Uterus (tissue), 4 donors: ENCODE data around the gene KRT3. TPM values are rescaled to one million over a fixed set of nuclear protein-coding genes. Genes with fewer than 3 reads are reported as not detected.

Source experiments
- DNase-seq, 2 donors: peaks; one replicate each; pipeline ENCODE4 v3.0.0-alpha.2; 2019 to 2020
- H3K27ac ChIP-seq, 2 donors: fragments of 200-600 bp; sonication (generic); 1 replicate in 1 of 2; 2 replicates in 1 of 2; pipeline ENCODE4 v1.5.1; 2016 to 2018
- H3K27me3 ChIP-seq, 2 donors: fragments of 200-600 bp; sonication (generic); one replicate each; pipeline ENCODE4 v1.5.1; 2018 to 2019; ENCODE audit warnings: control low read depth in 1 of 2
- H3K36me3 ChIP-seq, 2 donors: fragments of 200-600 bp; sonication (generic); one replicate each; pipeline ENCODE4 v1.5.1; 2019; ENCODE audit warnings: control low read depth in 1 of 2
- H3K4me1 ChIP-seq, 2 donors: fragments of 200-600 bp; sonication (generic); one replicate each; pipeline ENCODE4 v1.5.1; 2018 to 2019; ENCODE audit warnings: control low read depth in 1 of 2
- H3K4me3 ChIP-seq, 2 donors: fragments of 200-600 bp; sonication (generic); 1 replicate in 1 of 2; 2 replicates in 1 of 2; pipeline ENCODE4 v1.5.1; 2018 to 2019; ENCODE audit warnings: mild to moderate bottlenecking in 1 of 2
- H3K9me3 ChIP-seq, 2 donors: fragments of 200-600 bp; sonication (generic); one replicate each; pipeline ENCODE4 v1.5.1; 2019; ENCODE audit warnings: control low read depth in 1 of 2
- POLR2A ChIP-seq, 2 donors: fragments of 450-650 bp; IDR thresholded peaks; one replicate each; pipeline ENCODE4 v1.6.1; 2016; ENCODE audit warnings: antibody characterized with exemption in 2 of 2, mild to moderate bottlenecking in 1 of 2, moderate library complexity in 1 of 2
- intact Hi-C: fragments of 100-400 bp; cut with DNase I; formaldehyde crosslinking; loops from one replicate; pipeline ENCODE4 v1.15.1; 2023; ENCODE audit warnings: low total_unique reads
- total RNA-seq, 4 donors: library from RNA; depleted of rRNA in 3 of 4; stranded (reverse); fragments of >200 nt in 3 of 4; gene quantifications; one replicate each; pipeline versions ENCODE4 v1.1.0 to v1.2.4, GENCODE V29; 2014 to 2023
- TF ChIP-seq, protein P1 (sequence below), 4 experiments: fragments of 200-600 bp in 2 of 4; fragments of 450-650 bp in 2 of 4; sonication (generic) in 2 of 4; IDR thresholded peaks; one replicate each; pipeline ENCODE4 v1.5.1; 2016 to 2019; ENCODE audit warnings: antibody characterized with exemption in 4 of 4, mild to moderate bottlenecking in 2 of 4, moderate library complexity in 1 of 4
- donor health status: DM: yes; HTN: yes; CAD: no.

KRT3 gene
- total RNA-seq, 4 donors from 2014 or later, result not detected

DNA sequence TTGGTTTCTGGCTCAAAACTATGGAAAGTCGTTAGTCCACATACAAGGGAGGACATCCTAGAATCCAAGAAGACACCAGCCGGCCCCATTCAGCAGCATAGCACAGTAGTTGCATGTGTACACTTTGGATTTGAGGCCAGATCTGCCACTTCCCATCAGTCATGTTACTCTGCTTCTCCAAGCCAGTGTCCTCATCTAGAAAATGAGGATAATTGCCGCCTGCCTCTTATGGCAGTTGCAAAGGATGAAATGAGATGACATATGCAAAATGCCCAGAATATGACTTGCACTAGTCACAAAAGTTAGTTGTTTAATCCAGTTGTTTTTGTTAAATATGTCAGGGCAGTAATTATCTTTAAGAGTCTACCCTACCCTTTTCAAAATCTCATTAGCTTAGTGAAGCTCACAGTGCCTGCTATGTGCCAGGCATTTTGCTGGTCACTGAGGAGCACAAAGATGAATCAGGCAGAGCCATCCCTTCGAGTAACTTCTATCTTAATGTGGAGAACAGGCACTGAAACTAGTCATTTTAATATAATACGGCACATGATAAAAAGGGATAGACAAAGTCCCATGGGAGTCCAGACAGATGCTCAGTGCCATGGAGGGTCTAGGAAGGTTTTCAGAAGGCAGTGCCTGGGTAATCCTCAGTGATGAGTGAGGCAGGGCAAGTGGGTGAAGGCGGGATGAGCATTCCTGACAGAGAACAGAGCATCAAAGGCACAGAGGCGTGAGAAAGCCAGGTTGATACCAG is 12.2 kb downstream of the KRT3 start:
- Histone ChIP-seq H3K9me3 (no peaks in the 10 kb centered on the region), H3K36me3 (no peaks in the 10 kb centered on the region), H3K27ac (no peak overlapping the region), H3K4me1 (no peaks in the 10 kb centered on the region), H3K4me3 (no peak overlapping the region), H3K27me3 (no peaks in the 10 kb centered on the region)
- DNase-seq, result no peak
- TF ChIP-seq POLR2A (IDR thresholded peaks at IDR 0.05), result no peak
- TF ChIP-seq, protein P1, sequence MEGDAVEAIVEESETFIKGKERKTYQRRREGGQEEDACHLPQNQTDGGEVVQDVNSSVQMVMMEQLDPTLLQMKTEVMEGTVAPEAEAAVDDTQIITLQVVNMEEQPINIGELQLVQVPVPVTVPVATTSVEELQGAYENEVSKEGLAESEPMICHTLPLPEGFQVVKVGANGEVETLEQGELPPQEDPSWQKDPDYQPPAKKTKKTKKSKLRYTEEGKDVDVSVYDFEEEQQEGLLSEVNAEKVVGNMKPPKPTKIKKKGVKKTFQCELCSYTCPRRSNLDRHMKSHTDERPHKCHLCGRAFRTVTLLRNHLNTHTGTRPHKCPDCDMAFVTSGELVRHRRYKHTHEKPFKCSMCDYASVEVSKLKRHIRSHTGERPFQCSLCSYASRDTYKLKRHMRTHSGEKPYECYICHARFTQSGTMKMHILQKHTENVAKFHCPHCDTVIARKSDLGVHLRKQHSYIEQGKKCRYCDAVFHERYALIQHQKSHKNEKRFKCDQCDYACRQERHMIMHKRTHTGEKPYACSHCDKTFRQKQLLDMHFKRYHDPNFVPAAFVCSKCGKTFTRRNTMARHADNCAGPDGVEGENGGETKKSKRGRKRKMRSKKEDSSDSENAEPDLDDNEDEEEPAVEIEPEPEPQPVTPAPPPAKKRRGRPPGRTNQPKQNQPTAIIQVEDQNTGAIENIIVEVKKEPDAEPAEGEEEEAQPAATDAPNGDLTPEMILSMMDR (IDR thresholded peaks at IDR 0.05), result no peak
- intact Hi-C loops, result no loop called here

DNA sequence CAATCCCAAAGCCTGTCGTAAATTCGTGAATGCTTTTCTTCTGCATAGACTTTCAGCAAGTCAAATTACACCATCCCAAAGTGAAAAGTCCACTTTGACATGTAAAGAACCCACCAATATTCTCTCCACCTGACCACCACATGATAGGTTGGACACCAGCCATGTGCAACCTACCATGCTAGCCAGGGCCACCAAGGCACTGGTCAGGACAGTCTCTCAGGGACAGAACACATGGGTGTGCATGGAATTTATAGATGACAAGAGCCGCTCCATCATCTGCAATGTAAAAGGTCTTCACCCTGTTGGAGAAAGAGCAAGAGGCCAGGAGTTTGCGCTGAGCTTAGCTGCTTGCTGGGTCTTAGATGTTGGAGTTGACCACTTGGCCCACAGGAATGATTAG is 13.4 kb downstream of the KRT3 start:
- H3K36me3 ChIP-seq, result no peaks in the 10 kb centered on the region
- H3K4me3 ChIP-seq, result no peak overlapping the region
- no peaks in the 10 kb centered on the region for H3K4me1 ChIP-seq
- no peaks in the 10 kb centered on the region for H3K27me3 ChIP-seq
- DNase-seq, result no peak
- intact Hi-C loops, result no loop called here
- H3K27ac ChIP-seq, result no peak overlapping the region
- H3K9me3 ChIP-seq, result no peaks in the 10 kb centered on the region
- no peak for TF ChIP-seq POLR2A (IDR thresholded peaks at IDR 0.05)
- TF ChIP-seq, protein P1 (IDR thresholded peaks at IDR 0.05), result no peak

DNA sequence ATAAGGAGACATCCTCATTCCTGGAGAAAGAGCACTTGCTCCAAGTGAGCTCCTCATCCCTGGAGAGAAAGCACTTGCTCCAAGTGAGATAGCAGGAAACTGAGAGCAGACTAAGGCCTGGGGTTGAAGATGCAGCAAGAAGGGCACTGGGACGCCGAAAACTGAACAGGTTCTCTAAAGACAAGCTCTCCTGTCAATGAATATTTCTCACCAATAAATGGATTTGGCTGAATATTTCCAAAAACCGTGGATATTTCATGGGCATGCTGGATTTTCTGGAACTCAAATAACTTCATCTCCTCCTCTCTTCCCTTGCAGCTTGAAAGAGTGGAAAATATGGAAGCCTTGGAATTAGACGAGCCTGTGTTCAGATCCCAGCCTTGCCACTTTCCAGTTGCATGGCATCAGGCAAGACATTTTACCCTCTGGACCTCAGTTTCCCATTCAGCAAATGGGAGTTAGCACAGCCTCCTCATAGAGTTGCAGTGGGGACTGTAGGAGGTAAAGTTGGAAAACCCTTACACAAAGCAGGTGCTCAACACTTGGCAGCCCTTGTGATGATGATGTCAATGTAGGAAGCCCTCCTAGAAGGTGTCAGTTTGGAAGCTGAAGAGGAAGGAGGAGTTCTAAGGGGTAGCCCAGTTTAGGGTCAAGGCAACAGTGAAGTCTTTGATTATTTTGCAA is 14.4 kb downstream of the KRT3 start:
- no peak for DNase-seq
- intact Hi-C loops, result no loop called here
- Histone ChIP-seq H3K27ac (no peak overlapping the region), H3K4me1 (no peaks in the 10 kb centered on the region), H3K9me3 (no peaks in the 10 kb centered on the region), H3K4me3 (no peak overlapping the region), H3K36me3 (no peaks in the 10 kb centered on the region), H3K27me3 (no peaks in the 10 kb centered on the region)
- no peak for TF ChIP-seq POLR2A (IDR thresholded peaks at IDR 0.05)
- TF ChIP-seq, protein P1 (IDR thresholded peaks at IDR 0.05), result no peak

DNA sequence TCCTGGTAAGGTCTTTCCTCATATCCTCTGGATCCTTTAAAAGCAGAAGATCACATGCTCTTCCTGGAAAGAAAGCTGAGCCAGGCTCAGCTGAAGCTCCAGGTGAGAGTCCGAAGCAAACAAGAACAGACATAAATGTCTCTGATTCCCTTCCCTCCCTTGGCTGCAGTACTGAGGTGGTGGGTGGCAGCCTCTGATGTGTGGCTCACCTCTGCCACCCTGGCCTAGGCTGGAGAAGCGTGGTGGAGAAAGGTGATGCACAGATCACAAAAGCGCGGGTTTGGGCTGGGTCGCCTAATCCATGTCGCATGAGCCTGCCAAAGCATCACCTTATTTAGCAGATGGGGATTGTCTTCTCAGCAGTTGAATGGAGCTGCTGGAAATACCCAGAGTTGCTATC is 16.0 kb downstream of the KRT3 start:
- no peaks in the 10 kb centered on the region for H3K9me3 ChIP-seq
- no peak overlapping the region for H3K4me3 ChIP-seq
- H3K4me1 ChIP-seq, result no peaks in the 10 kb centered on the region
- TF ChIP-seq POLR2A (IDR thresholded peaks at IDR 0.05), result no peak
- H3K27ac ChIP-seq, result no peak overlapping the region
- intact Hi-C loops, result no loop called here
- no peaks in the 10 kb centered on the region for H3K27me3 ChIP-seq
- no peak for DNase-seq
- no peaks in the 10 kb centered on the region for H3K36me3 ChIP-seq

DNA sequence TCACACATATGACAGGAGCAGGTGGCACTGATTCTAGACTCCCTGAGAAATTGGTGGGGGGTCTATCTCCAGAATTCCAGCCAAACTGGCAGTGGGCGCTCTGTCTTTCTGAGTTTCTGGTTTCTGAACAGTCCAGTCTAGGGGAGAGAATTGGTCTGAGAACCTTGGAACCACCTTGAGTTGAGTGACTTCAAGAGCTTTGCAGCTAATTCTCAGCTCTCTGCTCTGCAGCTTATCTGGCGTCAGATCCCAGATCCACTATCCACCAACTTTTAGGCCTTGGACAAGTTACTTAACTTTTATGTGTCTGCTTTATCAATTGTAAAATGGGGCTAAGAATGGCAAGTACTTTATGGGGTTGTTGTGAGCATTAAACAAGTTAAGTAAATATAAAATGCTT is 17.1 kb downstream of the KRT3 start:
- intact Hi-C loops, result no loop called here
- TF ChIP-seq, protein P1 (IDR thresholded peaks at IDR 0.05), result no peak
- TF ChIP-seq POLR2A (IDR thresholded peaks at IDR 0.05), result no peak

More for the DNA sequence above, 17.1 kb downstream of the KRT3 start:
- H3K9me3 ChIP-seq, result no peaks in the 10 kb centered on the region
- no peak overlapping the region for H3K4me3 ChIP-seq
- no peaks in the 10 kb centered on the region for H3K36me3 ChIP-seq
- no peaks in the 10 kb centered on the region for H3K27me3 ChIP-seq
- no peak overlapping the region for H3K27ac ChIP-seq
- DNase-seq, result no peak
- no peaks in the 10 kb centered on the region for H3K4me1 ChIP-seq
